NCI-H2227 treated with DMSO at 0.1 percent for 48 hours (cell line): ENCODE data around the gene VPS37C.
"Not testable (repeated sequence)": the region's sequence is repeated elsewhere in the genome, so short reads cannot be mapped to it uniquely, and the experiment has no call there.

Source experiments
- DNase-seq: peaks from one replicate; lab custom pipeline; 2025; lab: John Stamatoyannopoulos, UW

The VPS37C gene

GRCh38 chr11:61117168-61117520 is 44.1 kb downstream of the VPS37C start:
- DNase-seq = no peak

DNA sequence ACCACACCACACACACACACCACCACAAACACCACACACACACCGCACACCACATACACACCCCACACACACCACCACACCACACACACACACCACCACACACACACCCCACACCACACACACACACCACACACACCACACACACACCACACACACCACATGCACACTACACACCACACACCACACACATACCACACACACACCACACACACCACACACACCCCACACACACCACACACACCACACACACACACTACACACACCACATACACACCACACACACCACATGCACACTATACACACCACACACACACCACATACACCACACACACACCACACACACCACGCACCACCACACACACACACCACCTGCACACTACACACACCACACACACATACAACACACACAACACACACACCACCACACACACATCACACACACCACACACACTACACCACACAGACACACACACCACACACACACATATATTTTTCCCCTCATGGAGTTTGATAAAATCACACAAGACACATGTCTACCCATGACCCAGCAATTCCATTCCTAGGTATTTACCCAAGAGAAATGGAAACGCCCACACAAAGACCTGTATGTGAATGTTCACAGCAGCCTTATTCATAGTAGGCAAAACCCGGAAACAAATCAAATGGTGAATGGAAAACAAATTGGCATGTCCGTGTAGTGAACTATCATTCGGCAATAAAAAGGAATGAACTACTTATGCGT is 44.6 kb downstream of the VPS37C start:
- DNase-seq = no peak

DNA sequence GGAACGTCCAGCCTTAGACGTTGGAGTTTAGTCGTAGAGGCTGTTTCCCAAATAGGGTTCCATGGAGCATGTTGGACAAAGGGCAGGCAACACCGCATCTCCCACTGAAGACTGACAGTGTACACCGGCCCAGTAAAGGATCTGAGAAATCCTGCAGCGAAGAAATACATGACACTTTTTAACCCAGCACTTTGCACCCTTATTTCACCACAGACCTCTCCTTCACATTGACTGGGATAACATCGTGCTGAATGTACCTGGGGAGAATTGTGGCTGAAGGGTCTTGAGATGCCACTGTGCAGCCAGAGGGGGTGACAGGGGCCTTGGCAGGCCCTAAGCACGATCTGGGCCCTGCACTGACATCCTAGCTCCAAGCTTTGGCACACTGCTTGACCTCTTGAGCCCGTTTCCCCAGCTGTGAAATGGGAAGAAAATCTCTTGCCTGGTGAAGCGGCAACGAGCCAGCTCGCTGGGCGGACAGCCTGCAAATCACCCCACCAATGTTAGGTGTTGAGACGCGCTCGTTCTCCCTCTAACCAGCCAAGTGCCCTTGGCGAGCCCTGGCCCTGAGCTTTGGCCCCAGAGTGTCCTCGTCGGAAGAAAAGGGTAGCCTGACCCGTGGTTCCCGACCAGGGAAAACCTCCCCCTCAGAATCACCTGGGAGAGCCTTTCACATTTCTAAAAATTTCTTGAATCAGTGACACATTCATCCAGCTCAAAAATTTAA is 45.6 kb downstream of the VPS37C start:
- no peak for DNase-seq

DNA sequence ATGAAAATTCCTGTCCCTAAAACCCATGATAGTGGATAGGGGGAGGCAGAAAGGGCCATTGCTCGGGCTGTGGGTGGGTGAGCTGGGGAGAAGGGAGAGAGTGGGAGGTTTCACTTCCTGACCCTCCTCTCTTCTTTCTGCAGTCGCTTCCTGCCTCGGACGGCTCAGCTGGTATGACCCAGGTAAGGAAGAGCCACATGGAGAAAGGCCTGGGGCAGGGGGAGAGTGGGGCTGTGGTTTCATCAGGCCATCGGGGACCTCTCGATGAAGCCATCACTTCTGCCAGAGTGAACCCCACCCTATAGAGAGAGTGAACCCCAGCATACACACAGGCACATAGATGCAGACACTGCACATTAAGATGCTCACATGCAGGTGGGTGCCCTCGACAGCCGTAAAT is 46.3 kb downstream of the VPS37C start:
- DNase-seq = no peak

- no peak for DNase-seq
Measured at GRCh38 chr11:61113201-61113600, 48.0 kb downstream of the VPS37C start.

DNA sequence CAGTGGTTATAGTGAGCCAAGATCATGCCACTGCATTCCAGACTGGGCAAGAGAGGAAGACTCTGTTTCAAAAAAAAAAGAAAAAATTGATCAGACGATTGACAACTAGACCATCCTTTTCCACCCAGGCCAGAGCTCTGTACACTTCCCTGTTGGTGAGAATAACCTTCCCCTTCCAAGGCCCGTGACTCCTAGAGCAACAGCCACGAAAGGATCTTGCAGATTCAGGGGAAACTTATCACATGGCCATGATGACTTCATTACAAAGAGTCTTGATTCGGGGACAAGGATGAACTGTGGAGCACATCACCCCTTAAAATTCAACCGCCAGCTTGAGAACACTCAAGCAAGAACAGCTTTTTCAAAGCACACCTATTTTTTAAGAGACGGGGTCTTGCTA is 48.7 kb downstream of the VPS37C start:
- no peak for DNase-seq

DNA sequence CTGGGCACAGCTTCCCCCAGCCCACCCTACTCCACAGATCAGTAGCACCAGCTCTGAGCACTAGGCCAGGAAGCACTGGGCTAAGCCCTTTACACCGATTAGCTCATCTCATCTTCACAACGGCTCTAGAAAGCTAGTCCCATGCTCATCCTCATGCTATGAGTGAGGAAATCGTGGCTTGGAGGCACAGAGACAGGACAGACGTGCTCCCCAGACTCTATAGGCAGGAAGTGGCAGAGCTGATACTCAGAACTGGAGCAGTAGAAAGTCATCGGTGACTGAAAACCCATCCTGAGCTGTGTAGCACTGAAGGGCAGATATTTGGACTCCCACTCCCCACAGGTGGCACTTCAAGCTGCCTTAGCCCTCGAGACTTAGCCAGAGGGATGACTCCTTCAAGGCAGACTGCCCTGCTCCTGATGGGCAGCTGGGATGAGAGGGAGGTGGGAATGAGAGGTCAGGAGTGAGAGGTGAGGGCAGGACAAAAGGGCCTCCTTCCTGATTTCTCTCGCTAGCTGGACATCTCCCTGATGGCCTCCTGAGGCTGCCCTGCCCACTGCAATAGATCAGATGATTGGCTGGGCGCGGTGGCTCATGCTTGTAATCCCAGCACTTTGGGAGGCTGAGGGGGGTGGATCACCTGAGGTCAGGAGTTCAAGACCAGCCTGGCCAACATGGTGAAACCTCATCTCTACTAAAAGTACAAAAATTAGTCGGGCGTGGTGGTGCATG is 49.3 kb downstream of the VPS37C start:
- no peak for DNase-seq

GRCh38 chr11:61111050-61111435 is 50.2 kb downstream of the VPS37C start:
- DNase-seq = no peak

- DNase-seq = no peak
Measured at GRCh38 chr11:61110255-61111049, 50.8 kb downstream of the VPS37C start.

GRCh38 chr11:61109671-61110070 is 51.6 kb downstream of the VPS37C start:
- DNase-seq = no peak

- DNase-seq = no peak
Measured at GRCh38 chr11:61108847-61109585, 52.2 kb downstream of the VPS37C start.

DNA sequence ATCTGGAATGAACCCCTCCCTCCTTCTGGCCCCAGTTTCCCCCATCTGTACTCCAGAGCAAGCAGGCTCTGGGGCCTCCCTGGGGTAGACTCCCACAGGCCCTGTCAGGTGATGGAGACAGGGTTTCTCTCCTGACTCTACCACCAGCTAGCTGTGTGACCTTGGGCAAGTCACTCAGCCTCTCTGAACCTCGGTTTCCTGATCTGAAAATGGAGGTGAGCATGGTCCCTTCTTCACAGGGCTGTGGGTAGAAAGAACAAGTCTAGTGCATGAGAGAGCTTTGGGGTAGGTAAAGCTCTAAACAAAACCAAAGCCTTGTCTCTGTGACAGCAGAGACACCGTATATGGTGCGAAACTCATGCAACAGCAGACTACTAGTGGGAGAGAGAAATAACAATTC is 53.3 kb downstream of the VPS37C start:
- no peak for DNase-seq

DNA sequence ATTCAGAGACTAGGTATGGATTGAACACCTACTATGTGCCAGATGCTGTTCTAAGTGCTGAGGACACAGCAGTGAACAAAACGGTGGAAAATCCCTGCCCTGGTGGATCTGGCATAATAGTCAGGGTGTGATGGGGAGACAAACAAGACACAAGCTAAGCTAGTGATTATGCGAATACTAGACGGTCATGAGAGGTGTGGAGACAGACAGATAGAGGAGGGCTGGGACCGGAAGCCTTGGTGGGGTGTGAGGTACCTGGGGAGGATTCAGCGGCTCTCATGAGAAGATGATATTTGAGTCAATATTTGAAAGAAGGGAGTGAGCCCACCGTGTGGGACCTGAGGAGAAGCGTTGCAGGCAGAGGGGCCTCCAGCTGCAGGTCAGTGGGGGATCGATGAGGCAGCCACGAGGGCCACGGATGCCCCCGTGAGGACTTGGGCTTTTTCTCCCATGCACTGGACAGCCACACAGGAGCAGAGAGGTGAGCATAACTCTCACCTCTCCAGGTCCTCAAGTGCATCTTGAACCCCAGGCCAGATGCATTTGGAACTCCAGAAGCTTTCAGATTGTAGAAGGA is 54.2 kb downstream of the VPS37C start:
- no peak for DNase-seq

DNA sequence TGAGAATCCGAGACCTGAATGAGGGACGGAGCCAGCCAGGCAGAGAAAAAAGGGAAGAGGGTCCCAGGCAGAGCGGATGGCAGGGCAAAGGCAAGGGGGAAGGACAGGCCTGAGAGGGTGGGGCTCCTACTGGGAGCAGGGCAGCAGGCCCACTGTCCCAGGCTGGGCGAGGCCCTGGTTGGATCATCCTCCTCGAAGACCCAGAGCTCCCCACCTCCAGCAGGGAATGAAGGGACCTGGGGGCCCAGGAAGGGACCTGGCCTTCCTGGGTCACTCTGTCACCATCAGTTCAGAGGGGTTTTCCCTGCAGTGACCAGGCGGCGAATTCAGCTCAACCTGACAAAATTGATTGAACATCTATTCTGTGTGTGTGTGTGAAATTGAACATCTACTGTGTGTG is 54.9 kb downstream of the VPS37C start:
- no peak for DNase-seq

GRCh38 chr11:61104963-61105362 is 56.3 kb downstream of the VPS37C start:
- no peak for DNase-seq

DNA sequence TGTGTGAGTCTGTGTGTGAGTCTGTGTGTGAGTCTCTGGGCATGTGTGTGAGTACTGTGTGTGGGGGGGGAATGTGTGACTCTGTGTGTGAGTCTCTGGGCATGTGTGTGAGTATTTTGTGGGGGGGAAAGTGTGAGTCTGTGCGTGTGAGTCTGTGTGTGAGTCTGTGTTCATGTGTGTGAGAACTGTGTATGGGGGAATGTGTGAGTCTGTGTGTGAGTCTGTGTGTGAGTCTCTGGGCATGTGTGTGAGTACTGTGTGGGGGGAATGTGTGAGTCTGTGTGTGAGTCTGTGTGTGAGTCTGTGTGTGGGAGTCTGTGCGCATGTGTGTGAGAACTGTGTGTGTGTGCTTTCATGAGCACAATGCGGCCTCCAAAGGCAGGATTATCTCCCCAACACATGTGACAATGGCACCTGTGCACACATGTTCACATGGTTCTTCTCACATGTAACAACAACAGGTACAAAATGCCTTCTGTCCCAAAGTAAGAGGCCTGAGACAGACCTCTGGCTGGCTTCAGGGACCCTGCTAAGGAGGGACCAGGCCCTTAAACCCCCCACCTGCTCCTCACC is 57.3 kb downstream of the VPS37C start:
- DNase-seq = no peak

- DNase-seq = no peak
Measured at GRCh38 chr11:61102667-61103571, 58.3 kb downstream of the VPS37C start.

DNA sequence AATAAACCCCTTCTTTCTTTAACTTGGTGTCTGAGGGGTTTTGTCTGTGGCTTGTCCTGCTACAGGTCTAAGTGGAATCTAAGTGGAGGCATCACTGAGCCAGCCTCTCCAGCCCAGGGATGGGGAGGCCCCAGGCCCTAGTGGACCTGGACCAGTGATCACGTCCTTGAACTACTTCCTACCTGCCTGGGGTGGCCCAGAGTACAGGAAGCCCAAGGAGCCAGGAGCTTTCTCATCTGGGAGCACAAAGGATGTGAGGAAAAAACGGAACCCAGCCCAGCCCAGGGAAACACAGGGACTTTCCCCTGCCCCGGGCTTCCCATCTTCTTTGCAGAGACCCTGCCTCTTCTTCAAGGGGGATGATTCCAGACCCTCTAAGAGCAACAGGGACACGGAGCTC is 62.4 kb downstream of the VPS37C start:
- no peak for DNase-seq

GRCh38 chr11:61098261-61098660 is 63.0 kb downstream of the VPS37C start:
- DNase-seq = not testable (repeated sequence)

DNA sequence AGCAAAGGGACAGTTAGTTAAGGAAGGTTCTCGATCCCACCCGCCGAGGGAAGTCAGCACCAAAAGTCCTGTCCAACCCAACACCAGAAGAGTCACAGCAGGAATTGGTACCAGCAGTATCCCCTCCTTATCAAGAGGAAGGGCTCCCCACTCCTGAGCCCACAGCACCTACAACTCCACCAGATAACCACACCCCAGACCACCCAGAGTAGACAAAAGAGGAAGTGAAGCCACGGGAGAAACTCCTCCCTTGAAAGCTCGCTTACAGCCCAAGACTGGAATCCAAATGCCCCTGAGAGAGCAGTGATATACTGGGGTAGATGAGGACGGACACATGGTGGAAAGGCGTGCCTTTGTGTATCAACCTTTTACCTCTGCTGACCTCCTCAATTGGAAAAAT is 66.2 kb downstream of the VPS37C start:
- DNase-seq = no peak
